Stimulated activated CD8-positive, alpha-beta memory T cell treated with anti-CD3 and anti-CD28 coated beads, Interleukin-7, amount 100 ng/mL, for 4 hours (primary cell): ENCODE results near the gene SNORC.

Source experiments
- DNase-seq, 2 donors: peaks; one replicate each; pipeline ENCODE4 v3.0.0-alpha.2; 2020; ENCODE audit warnings: low read depth in 2 of 2

SNORC gene

GRCh38 chr2:232926431-232926939 lies 56.4 kb downstream of the SNORC start:
- no peak for DNase-seq

GRCh38 chr2:232927032-232927792 lies 57.1 kb downstream of the SNORC start:
- DNase-seq = no peak

GRCh38 chr2:232927793-232928550 lies 57.9 kb downstream of the SNORC start:
- DNase-seq = peak in 1 of 2 donors; percentile 2
